Upper lobe of left lung (tissue), 4 donors: ENCODE measurements around the gene ZNF654.

Experiments
- CTCF ChIP-seq, 6 experiments: fragments of 450-650 bp in 4 of 6; fragments of 200-600 bp in 2 of 6; sonication (generic) in 2 of 6; IDR thresholded peaks; one replicate each; pipeline ENCODE4 v1.5.1; 2016 to 2019; ENCODE audit warnings: antibody characterized with exemption in 6 of 6
- EP300 ChIP-seq, 4 donors: sonication (generic); formaldehyde crosslinking; IDR thresholded peaks; one replicate each; pipeline ENCODE4 v1.5.1; 2017; ENCODE audit warnings: antibody characterized with exemption in 4 of 4, control low read depth in 2 of 4
- POLR2AphosphoS5 ChIP-seq, 2 donors: sonication (generic); formaldehyde crosslinking; IDR thresholded peaks; one replicate each; pipeline ENCODE4 v1.5.1; 2017; ENCODE audit warnings: antibody characterized with exemption in 2 of 2

GRCh38 chr3:88132894-88133293, 73.8 kb downstream of the ZNF654 start:
- no peak for TF ChIP-seq CTCF (IDR thresholded peaks at IDR 0.05)
- TF ChIP-seq EP300 (IDR thresholded peaks at IDR 0.05), result no peak
- TF ChIP-seq POLR2AphosphoS5 (IDR thresholded peaks at IDR 0.05), result no peak
